Mesendoderm (in vitro differentiated cells): Measurements from ENCODE around the gene HES5.

Experiments used
- DNase-seq: peaks from one replicate; pipeline ENCODE4 v3.0.0; 2013
- H2AK5ac ChIP-seq: 2 replicates; pipeline ENCODE4 v1.6.1; 2013; ENCODE audit warnings: low read length, inconsistent platforms
- H2BK120ac ChIP-seq: 2 replicates; pipeline ENCODE4 v1.6.1; 2013; ENCODE audit warnings: low read depth, mild to moderate bottlenecking, low read length, moderate library complexity, mixed read lengths
- H2BK15ac ChIP-seq: replicated peaks from 2 replicates; pipeline ENCODE4 v1.6.1; 2013; ENCODE audit warnings: low read depth, mild to moderate bottlenecking, moderate library complexity
- H2BK5ac ChIP-seq: 2 replicates; pipeline ENCODE4 v1.6.1; 2013; ENCODE audit warnings: low read length, inconsistent platforms
- H3K18ac ChIP-seq: 2 replicates; pipeline ENCODE4 v1.6.1; 2013; ENCODE audit warnings: mild to moderate bottlenecking, low read length, mixed read lengths
- H3K23ac ChIP-seq: one replicate; pipeline ENCODE4 v1.6.1; 2013; ENCODE audit warnings: low read length
- H3K27ac ChIP-seq: 2 replicates; pipeline ENCODE4 v1.5.1; 2013; ENCODE audit warnings: low read depth, mild to moderate bottlenecking, inconsistent platforms, low read length, moderate library complexity
- H3K27me3 ChIP-seq: 2 replicates; pipeline ENCODE4 v1.6.1; 2013; ENCODE audit warnings: low read length, control low read depth, mild to moderate bottlenecking, inconsistent platforms; ENCODE audit not compliant: insufficient read depth, poor library complexity
- H3K36me3 ChIP-seq: 2 replicates; pipeline ENCODE4 v1.6.1; 2013; ENCODE audit warnings: low read length, inconsistent platforms; ENCODE audit not compliant: control insufficient read depth, insufficient read depth
- H3K4ac ChIP-seq: one replicate; pipeline ENCODE4 v1.6.1; 2013; ENCODE audit warnings: low read depth, mild to moderate bottlenecking, low read length, moderate library complexity
- H3K4me1 ChIP-seq: 2 replicates; pipeline ENCODE4 v1.6.1; 2013; ENCODE audit warnings: low read depth, low read length, inconsistent platforms; ENCODE audit not compliant: control insufficient read depth
- H3K4me2 ChIP-seq: 2 replicates; pipeline ENCODE4 v1.6.1; 2013; ENCODE audit warnings: low read length
- H3K4me3 ChIP-seq: 2 replicates; pipeline ENCODE4 v1.5.1; 2013; ENCODE audit warnings: mild to moderate bottlenecking, low read length
- H3K56ac ChIP-seq: one replicate; pipeline ENCODE4 v1.6.1; 2013; ENCODE audit warnings: low read length
- H3K79me1 ChIP-seq: 2 replicates; pipeline ENCODE4 v1.6.1; 2013; ENCODE audit warnings: low read length, inconsistent platforms
- H3K79me2 ChIP-seq: 2 replicates; pipeline ENCODE4 v1.6.1; 2013; ENCODE audit warnings: mild to moderate bottlenecking, low read length; ENCODE audit not compliant: control insufficient read depth, insufficient read depth
- H3K9ac ChIP-seq: 2 replicates; pipeline ENCODE4 v1.6.1; 2013; ENCODE audit warnings: low read length, inconsistent platforms
- H4K5ac ChIP-seq: one replicate; pipeline ENCODE4 v1.6.1; 2013; ENCODE audit warnings: low read length
- H4K8ac ChIP-seq: one replicate; pipeline ENCODE4 v1.6.1; 2013; ENCODE audit warnings: low read depth, mild to moderate bottlenecking, control low read depth, low read length, moderate library complexity
- WGBS: extraction: QIAGEN DNeasy Blood & Tissue Kit; methylation state at CpG from one replicate; pipeline ENCODE4 v1.1.7; 2013; ENCODE audit warnings: low lambda C conversion rate, missing lambda C conversion rate; ENCODE audit not compliant: insufficient coverage; ENCODE audit errors: extremely low coverage; 5-methylcytosine and 5-hydroxymethylcytosine counted together

Gene HES5

DNA sequence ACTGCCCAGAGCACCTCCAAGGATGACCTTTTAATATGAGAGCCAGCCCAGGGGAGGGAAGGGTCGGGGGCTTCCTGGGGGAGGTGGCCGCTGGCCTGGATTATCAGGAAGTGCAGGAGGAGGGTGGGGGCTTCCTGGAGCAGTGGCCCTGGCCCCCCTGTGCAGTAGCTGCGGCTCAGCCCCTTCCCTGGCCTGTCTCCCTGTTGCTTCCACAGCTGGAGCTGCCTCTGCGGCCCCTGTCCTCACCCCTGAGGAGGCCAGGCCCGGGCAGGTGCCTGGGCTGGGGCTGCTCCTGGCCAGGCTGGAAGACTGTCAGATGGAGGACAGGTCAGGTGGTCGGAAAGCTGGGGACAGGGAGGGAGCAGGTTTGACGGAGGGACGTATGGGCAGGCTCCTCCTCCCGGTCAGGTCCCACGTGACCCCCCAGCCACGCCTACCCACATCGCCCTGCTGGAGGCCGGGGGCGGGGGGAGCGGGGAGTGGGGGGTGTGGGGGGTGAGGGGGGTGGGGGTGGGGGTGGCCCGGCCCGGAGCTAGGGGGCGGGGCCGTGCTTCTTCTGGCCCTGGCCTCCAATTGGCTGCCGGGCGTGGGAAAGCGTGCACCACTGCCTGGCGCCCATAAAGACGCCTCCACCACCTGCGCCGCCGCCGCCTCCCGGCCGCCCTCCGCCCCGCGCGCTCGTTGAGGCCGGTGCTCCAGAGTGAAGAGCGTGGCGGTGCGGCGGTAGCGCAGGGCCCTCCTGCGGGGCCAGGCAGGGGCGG, 15.9 kb upstream of the HES5 start:
- DNase-seq, result peak; percentile 96
- no peaks in the 10 kb centered on the region for H3K79me1 ChIP-seq
- H3K4me2 ChIP-seq, result peak overlapping the region; percentile 68
- H3K36me3 ChIP-seq, result no peaks in the 10 kb centered on the region
- H3K23ac ChIP-seq, result no peak overlapping the region
- H3K18ac ChIP-seq, result peak overlapping the region; percentile 69
- H3K27me3 ChIP-seq, result no peaks in the 10 kb centered on the region
- no CpG with 5 or more reads among the region's 43 CpGs for WGBS
- no peaks in the 10 kb centered on the region for H3K4me1 ChIP-seq
- no peak overlapping the region for H4K5ac ChIP-seq
- no peak overlapping the region for H2AK5ac ChIP-seq
- peak overlapping the region; percentile 10 for H3K4ac ChIP-seq
- H3K27ac ChIP-seq, result peak overlapping the region; percentile 62
- H3K56ac ChIP-seq, result peak overlapping the region; percentile 85
- no peak overlapping the region for H4K8ac ChIP-seq
- peak overlapping the region; percentile 72 for H3K9ac ChIP-seq
- H2BK5ac ChIP-seq, result no peak overlapping the region
- peak overlapping the region; percentile 44 for H3K4me3 ChIP-seq
- no peaks in the 10 kb centered on the region for H3K79me2 ChIP-seq
- H2BK120ac ChIP-seq, result no peak overlapping the region
- no peak overlapping the region for H2BK15ac ChIP-seq

DNA sequence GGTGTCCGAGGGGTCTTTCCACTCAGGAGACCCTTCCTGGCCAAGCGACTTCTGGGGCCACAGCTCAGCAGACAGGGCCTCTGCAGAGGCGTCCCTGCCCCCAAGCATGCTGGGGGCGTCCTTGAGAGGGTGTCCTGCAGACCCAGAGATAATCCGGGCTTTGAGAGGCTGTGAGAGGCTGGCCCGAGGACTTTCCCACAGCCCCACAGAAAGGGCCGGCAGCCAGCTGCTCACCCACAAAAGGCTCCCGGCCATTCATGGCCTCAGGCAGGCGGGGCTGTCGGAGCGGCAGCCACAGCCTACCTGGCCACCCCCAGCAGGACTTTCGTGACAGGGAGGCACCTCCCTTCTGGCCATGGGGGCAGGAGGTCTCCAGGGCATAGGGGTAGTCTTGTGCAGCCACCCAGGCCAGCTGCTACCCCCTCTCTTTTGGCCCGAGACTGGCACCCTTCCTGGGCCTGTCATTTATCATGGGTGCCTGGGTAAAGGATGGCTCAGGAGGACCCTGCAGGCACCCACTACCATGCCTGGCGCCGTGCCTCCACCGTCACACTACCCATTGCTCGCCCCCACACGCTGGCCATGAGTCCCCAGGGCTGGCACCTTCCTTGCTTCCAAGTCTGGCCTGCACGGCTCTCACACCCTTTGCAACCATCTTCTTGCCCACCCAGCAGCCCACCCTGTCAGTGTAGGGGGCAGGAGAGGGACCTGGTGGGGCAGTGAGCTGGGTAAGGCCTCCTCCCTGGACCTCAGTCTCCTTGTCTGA, 15.0 kb upstream of the HES5 start:
- Histone ChIP-seq H3K23ac (no peak overlapping the region), H3K4ac (no peak overlapping the region), H3K79me2 (no peaks in the 10 kb centered on the region), H3K4me2 (no peak overlapping the region), H2BK5ac (no peak overlapping the region), H3K27me3 (no peaks in the 10 kb centered on the region), H3K27ac (peak overlapping the region; percentile 22), H2BK15ac (no peak overlapping the region), H3K56ac (peak overlapping the region; percentile 11), H3K79me1 (no peaks in the 10 kb centered on the region), H2BK120ac (no peak overlapping the region), H2AK5ac (no peak overlapping the region), H3K4me1 (no peaks in the 10 kb centered on the region), H3K9ac (no peak overlapping the region), H4K5ac (no peak overlapping the region), H3K4me3 (no peak overlapping the region), H4K8ac (no peak overlapping the region), H3K36me3 (no peaks in the 10 kb centered on the region), H3K18ac (no peak overlapping the region)
- no peak for DNase-seq
- no CpG with 5 or more reads among the region's 19 CpGs for WGBS

DNA sequence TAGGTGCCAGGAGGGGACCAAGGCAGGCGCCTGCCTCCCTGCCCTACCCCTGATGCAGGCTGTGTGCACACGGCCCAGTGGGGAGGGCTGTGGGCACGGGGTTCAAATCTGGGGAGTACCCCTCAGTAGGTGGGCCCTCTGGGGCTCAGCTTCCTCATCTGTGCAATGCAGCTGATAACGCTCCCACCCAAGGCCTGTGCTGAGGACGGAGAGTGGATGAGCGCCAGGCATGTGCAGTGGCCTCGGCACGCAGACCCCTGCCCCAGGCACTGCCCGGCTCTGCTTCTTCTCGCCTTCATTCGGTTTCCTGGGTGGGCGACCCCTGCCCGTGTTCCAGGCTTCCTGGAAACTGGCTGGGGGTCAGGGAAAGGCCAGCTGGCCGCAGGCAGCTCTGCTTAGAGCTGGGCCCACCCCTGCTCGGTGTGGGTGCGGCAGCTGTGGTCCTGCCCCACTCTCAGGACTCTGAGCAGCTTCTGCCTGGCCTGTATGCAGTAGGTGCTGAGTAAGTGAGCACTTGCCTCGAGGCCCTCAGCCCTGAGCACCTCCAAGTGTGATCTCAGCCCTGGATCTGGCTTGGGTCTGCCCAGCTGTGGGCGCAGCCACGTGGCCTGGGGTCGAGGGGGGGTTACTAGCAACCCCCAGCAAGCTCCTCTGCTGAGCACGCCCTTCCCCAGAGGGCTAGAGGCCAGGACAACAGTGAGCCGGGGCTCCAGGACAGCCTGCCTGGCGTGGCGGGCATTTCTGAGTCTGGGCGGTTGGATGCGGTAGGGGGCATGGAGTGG, 14.2 kb upstream of the HES5 start:
- Histone ChIP-seq H3K18ac (no peak overlapping the region), H3K23ac (no peak overlapping the region), H2AK5ac (no peak overlapping the region), H3K79me1 (no peaks in the 10 kb centered on the region), H3K79me2 (no peaks in the 10 kb centered on the region), H3K4me3 (no peak overlapping the region), H3K9ac (peak overlapping the region; percentile 27), H4K5ac (no peak overlapping the region), H3K36me3 (no peaks in the 10 kb centered on the region), H2BK5ac (no peak overlapping the region), H3K27ac (no peak overlapping the region), H3K27me3 (no peaks in the 10 kb centered on the region), H3K4me2 (no peak overlapping the region), H3K4me1 (no peaks in the 10 kb centered on the region), H3K56ac (peak overlapping the region; percentile 64), H3K4ac (no peak overlapping the region), H2BK120ac (no peak overlapping the region), H4K8ac (no peak overlapping the region), H2BK15ac (no peak overlapping the region)
- WGBS, result no CpG with 5 or more reads among the region's 26 CpGs
- DNase-seq, result no peak

DNA sequence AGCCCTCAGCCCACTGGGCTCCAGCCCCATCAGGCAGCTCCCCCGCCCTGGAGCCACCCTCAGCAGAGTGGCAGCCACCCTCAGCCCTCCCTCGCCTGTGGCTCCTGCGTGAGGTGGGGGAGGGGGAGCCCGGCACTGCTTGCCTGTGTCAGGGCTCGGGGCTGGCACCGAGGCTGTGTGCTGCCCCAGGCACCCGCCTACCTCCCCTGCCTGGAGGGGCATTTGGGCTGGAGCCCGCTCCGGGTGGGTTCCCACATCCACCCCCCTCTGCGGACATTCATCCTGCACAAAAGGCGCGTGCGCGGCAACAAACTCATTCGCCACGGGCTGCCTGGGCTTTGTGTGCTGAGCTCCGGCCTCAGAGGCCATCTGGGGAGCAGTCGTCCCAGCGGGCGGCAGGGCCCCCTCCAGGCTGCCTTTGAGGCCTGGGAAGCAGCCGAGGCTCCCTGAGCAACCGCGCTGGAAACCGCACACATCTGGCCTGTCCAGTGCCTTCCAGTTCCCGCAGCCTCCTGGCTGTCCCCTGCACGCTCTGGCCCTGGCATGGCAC, 13.6 kb upstream of the HES5 start:
- Histone ChIP-seq H4K5ac (no peak overlapping the region), H3K79me1 (no peaks in the 10 kb centered on the region), H3K36me3 (no peaks in the 10 kb centered on the region), H3K23ac (no peak overlapping the region), H2BK120ac (no peak overlapping the region), H3K56ac (peak overlapping the region; percentile 64), H2BK5ac (no peak overlapping the region), H3K27me3 (no peaks in the 10 kb centered on the region), H3K18ac (no peak overlapping the region), H3K4ac (no peak overlapping the region), H3K9ac (peak overlapping the region; percentile 27), H3K27ac (no peak overlapping the region), H3K4me3 (no peak overlapping the region), H2AK5ac (no peak overlapping the region), H3K79me2 (no peaks in the 10 kb centered on the region), H3K4me2 (no peak overlapping the region), H3K4me1 (no peaks in the 10 kb centered on the region), H2BK15ac (no peak overlapping the region), H4K8ac (no peak overlapping the region)
- WGBS, result no CpG with 5 or more reads among the region's 26 CpGs
- no peak for DNase-seq

DNA sequence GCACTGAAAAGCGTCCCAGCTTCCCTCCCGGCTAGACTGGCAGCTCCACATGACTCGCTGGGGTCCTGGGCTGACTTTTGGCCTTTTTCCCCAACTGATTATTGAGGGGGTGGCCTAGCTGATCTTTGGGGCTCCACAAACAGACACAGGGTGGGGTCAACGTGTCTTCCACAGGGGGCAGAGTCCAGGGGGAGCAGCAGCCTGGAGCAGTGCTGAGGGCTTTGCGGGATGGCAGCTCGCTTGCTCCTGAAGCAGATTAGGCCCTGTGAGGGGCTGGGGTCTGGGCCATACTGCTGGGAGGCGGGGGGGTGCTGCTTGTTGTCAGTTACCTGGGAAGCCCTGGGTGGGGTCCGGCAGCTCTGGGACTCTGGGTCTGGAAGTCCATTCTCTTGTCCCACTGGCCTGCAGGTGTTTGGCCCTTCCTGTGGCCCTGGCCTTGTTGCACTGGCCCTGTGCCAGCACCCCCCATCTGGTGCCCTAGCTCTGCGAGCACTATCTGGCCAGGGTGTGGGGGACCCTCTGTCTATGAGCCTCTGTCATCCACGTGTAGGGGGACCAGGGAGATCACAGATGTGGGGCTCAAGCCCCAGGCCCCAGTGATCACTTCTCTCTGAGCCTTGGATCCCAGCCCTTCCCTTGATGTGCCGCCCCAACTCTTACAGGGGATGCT, 12.3 kb upstream of the HES5 start:
- H3K27me3 ChIP-seq, result no peaks in the 10 kb centered on the region
- no peak overlapping the region for H3K4me2 ChIP-seq
- H2AK5ac ChIP-seq, result no peak overlapping the region
- no peak for DNase-seq
- no peak overlapping the region for H4K8ac ChIP-seq
- H2BK120ac ChIP-seq, result no peak overlapping the region
- H4K5ac ChIP-seq, result no peak overlapping the region
- H3K4me1 ChIP-seq, result no peaks in the 10 kb centered on the region
- no peak overlapping the region for H2BK15ac ChIP-seq
- H3K27ac ChIP-seq, result no peak overlapping the region
- H3K9ac ChIP-seq, result no peak overlapping the region
- WGBS, result no CpG with 5 or more reads among the region's 11 CpGs
- H3K36me3 ChIP-seq, result no peaks in the 10 kb centered on the region
- H3K79me1 ChIP-seq, result no peaks in the 10 kb centered on the region
- no peak overlapping the region for H3K23ac ChIP-seq
- H3K18ac ChIP-seq, result no peak overlapping the region
- H3K4me3 ChIP-seq, result no peak overlapping the region
- H3K79me2 ChIP-seq, result no peaks in the 10 kb centered on the region
- no peak overlapping the region for H3K4ac ChIP-seq
- H3K56ac ChIP-seq, result no peak overlapping the region
- H2BK5ac ChIP-seq, result no peak overlapping the region
